Heart left ventricle (tissue), 13 donors: Measurements from ENCODE around the gene PHEX.

Source experiments
- POLR2A ChIP-seq, 2 donors: fragments of 450-650 bp; IDR thresholded peaks; one replicate each; pipeline ENCODE4 v1.6.1; 2017; ENCODE audit warnings: antibody characterized with exemption in 2 of 2, mild to moderate bottlenecking in 2 of 2, moderate library complexity in 2 of 2
- TF ChIP-seq, protein P1 (sequence below), 12 donors: fragments of 200-600 bp; sonication (generic) in 4 of 12; IDR thresholded peaks; one replicate each; pipeline versions ENCODE4 v1.5.0 to v1.8.0; 2018 to 2022; ENCODE audit warnings: antibody characterized with exemption in 12 of 12, mild to moderate bottlenecking in 5 of 12
- donor health status: ischemic (EF 13 %, LVEDD 7.1; RV severe dilation, severe dysfunction).
- donor health status: DM: no; HTN: yes; CAD: no.
- donor health status: DM: no; HTN: no; CAD: no.
- donor health status: ischemic (EF 25% LVEDD 6.9; RV normal size, moderate dysfunction).
- donor health status: ischemic (EF 25% LVEDD 5.7; RV mildly dilated, moderate dysfunction).
- donor health status: ischemic (EF 35%, LVEDD 5.7; RV mildly dilated, moderate dysfunction).
- donor health status: nonischemic (EF 11% LVEDD 7.7; RV severe dilation, severe dysfunction).
- donor health status: DM: yes; HTN: yes; CAD: no.
- donor health status: PGD.
- donor health status: ischemic (EF 29% LVEDD 5.4; RV normal size, mild dysfunction).
- donor health status: nonischemic (EF 23%, LVEDD 6.1; RV moderate dilation, normal function).

DNA sequence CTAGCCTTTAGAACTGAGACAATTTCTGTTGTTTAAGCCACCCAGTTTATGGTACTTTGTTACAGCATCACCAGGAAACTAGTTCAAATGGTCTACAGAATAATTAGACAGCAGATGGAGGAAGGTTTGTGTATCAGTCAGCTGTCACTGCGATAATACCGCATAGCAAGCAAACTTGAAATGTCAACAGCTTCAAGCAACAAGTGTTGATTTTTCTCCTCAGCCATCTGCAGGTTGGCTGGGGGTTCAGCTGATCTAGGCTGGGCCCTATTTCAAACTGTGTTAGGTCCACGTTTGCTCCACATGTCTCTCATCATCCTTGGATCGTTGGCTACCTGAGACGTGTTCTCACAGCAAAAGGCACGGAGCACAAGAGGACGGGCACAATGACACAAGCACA lies 19.2 kb upstream of the PHEX start:
- TF ChIP-seq, protein P1, sequence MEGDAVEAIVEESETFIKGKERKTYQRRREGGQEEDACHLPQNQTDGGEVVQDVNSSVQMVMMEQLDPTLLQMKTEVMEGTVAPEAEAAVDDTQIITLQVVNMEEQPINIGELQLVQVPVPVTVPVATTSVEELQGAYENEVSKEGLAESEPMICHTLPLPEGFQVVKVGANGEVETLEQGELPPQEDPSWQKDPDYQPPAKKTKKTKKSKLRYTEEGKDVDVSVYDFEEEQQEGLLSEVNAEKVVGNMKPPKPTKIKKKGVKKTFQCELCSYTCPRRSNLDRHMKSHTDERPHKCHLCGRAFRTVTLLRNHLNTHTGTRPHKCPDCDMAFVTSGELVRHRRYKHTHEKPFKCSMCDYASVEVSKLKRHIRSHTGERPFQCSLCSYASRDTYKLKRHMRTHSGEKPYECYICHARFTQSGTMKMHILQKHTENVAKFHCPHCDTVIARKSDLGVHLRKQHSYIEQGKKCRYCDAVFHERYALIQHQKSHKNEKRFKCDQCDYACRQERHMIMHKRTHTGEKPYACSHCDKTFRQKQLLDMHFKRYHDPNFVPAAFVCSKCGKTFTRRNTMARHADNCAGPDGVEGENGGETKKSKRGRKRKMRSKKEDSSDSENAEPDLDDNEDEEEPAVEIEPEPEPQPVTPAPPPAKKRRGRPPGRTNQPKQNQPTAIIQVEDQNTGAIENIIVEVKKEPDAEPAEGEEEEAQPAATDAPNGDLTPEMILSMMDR (IDR thresholded peaks at IDR 0.05) = no peak
- no peak for TF ChIP-seq POLR2A (IDR thresholded peaks at IDR 0.05)
